H1 (cell line): ENCODE results near the gene STAT5A. TPM values are rescaled to one million over a fixed set of nuclear protein-coding genes. Genes with fewer than 3 reads are reported as not detected.

ENCODE experiments used
- JUND ChIP-seq: IDR thresholded peaks from 2 replicates; pipeline ENCODE4 v1.6.1; 2011; ENCODE audit warnings: mild to moderate bottlenecking, improper control_type of control experiment, low read length
- KDM5A ChIP-seq: fragments of 200-600 bp; IDR thresholded peaks from 2 replicates; pipeline ENCODE4 v1.7.1; 2012; ENCODE audit warnings: mild to moderate bottlenecking, low read length, inconsistent platforms, mixed read lengths
- NANOG ChIP-seq: IDR thresholded peaks from 2 replicates; pipeline ENCODE4 v1.6.1; 2011; ENCODE audit warnings: low read length, low read depth, mild to moderate bottlenecking, inconsistent platforms; ENCODE audit not compliant: insufficient read depth, poor library complexity, severe bottlenecking
- RAD21 ChIP-seq, 2 experiments: IDR thresholded peaks in 1 of 2; conservative IDR thresholded peaks in 1 of 2; 2 replicates each; pipeline ENCODE4 v1.6.1; 2011; ENCODE audit warnings: low read depth in 2 of 2, low read length in 2 of 2, improper control_type of control experiment in 1 of 2, inconsistent platforms in 1 of 2, mild to moderate bottlenecking in 1 of 2, moderate library complexity in 1 of 2
- polyA plus RNA-seq, 7 experiments: library from polyadenylated mRNA; depleted of rRNA in 3 of 7; stranded (reverse) in 5 of 7; unstranded in 2 of 7; fragments of >200 nt in 5 of 7; fragments of 200-250 nt in 2 of 7; gene quantifications; 1 replicate in 5 of 7; 2 replicates in 1 of 7; 4 replicates in 1 of 7; pipeline versions ENCODE4 v1.2.1 to v1.2.3, GENCODE V29; 2011 to 2013; ENCODE audit warnings: missing spikeins in 2 of 7, mixed read lengths in 2 of 7
- total RNA-seq: library from RNA; stranded (reverse); fragmentation: NEBNext Ultra II Directional; extraction: Animal tissue kit (Norgen Biotek cat#: 25700); gene quantifications from 2 replicates; pipeline ENCODE4 v1.2.1, GENCODE V29; 2021

Gene STAT5A
- total and polyA plus RNA-seq, 2 of the 8 experiments (the other 6 are each of a cell fraction or from before 2014, with no cell fraction given): 4.2 to 5.4 TPM

DNA sequence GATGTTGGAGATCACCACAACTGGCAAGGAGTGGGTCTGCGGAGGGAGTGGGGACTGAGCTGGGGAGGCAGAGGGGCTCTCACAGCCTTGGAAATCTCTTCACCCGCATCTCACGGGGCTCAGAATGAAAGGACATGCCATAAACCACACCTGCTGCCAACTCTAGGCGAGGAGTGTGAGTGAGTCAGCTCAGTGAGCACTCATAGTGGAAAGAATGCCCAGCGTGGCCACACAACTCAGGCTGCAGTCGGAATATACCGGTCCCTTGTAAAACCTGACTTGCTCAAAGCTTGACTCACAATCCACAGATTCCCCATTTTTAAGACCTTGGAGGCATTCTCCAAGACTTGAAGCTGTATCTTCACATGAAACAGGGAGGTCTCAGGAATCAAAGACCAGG lies 36.7 kb downstream of the STAT5A start (continued):
- no peak for TF ChIP-seq KDM5A
- no peak for TF ChIP-seq JUND
- no peak for TF ChIP-seq NANOG
- TF ChIP-seq RAD21 (IDR thresholded peaks at IDR 0.05 in 1 of 2, conservative IDR thresholded peaks at IDR 0.05 in 1 of 2; ENCODE audit: low read depth in 2 of 2, low read length in 2 of 2): no peak
